Activated naive CD4-positive, alpha-beta T cell treated with anti-CD3 and anti-CD28 coated beads, Interleukin-2, amount 10 ng/mL, durations not matched to agents 7 days and 5 days (primary cell): ENCODE measurements around the gene PIK3AP1.
A peak's percentile ranks its signal among the peaks of the same experiment; 100 is the strongest.
"Not testable (repeated sequence)": the region's sequence is repeated elsewhere in the genome, so short reads cannot be mapped to it uniquely, and the experiment has no call there.

Source experiments
- CTCF ChIA-PET: fragments of 350-600 bp; sonication (Branson Sonifier 250); formaldehyde crosslinking; loops from one replicate; lab custom pipeline; 2021; ENCODE audit warnings: antibody characterized with exemption; lab: Charles Lee
- DNase-seq: peaks from one replicate; pipeline ENCODE4 v3.0.0-alpha.2; 2020
- H3K27ac Mint-ChIP-seq: one replicate; pipeline ENCODE4 v1.8.0; 2021; ENCODE audit warnings: mild to moderate bottlenecking, moderate library complexity, mixed read lengths
- H3K27me3 Mint-ChIP-seq: one replicate; pipeline ENCODE4 v1.8.0; 2021; ENCODE audit warnings: mild to moderate bottlenecking, mixed read lengths
- H3K36me3 Mint-ChIP-seq: one replicate; pipeline ENCODE4 v1.8.0; 2021; ENCODE audit warnings: mixed read lengths
- H3K4me1 Mint-ChIP-seq: one replicate; pipeline ENCODE4 v1.8.0; 2021; ENCODE audit warnings: mixed read lengths
- H3K4me3 Mint-ChIP-seq: one replicate; pipeline ENCODE4 v1.8.0; 2021; ENCODE audit warnings: mild to moderate bottlenecking, moderate library complexity, mixed read lengths
- H3K9me3 Mint-ChIP-seq: one replicate; pipeline ENCODE4 v1.8.0; 2021; ENCODE audit warnings: mixed read lengths

The PIK3AP1 gene

GRCh38 chr10:96579133-96579532, 141.2 kb downstream of the PIK3AP1 start:
- CTCF ChIA-PET, result no interaction called here
- Mint-ChIP-seq H3K27ac (no peak overlapping the region), H3K4me1 (peaks cover 29% of the 10 kb centered on the region), H3K36me3 (peaks cover 33% of the 10 kb centered on the region), H3K4me3 (no peak overlapping the region), H3K9me3 (no peaks in the 10 kb centered on the region), H3K27me3 (no peaks in the 10 kb centered on the region)
- DNase-seq, result no peak

- Mint-ChIP-seq H3K9me3 (no peaks in the 10 kb centered on the region), H3K36me3 (peaks cover 34% of the 10 kb centered on the region), H3K4me3 (no peak overlapping the region), H3K27me3 (no peaks in the 10 kb centered on the region), H3K27ac (no peak overlapping the region), H3K4me1 (peaks cover 29% of the 10 kb centered on the region)
- no peak for DNase-seq
- CTCF ChIA-PET, result no interaction called here
Measured at GRCh38 chr10:96578633-96579032, 141.7 kb downstream of the PIK3AP1 start.

GRCh38 chr10:96578022-96578421, 142.3 kb downstream of the PIK3AP1 start:
- H3K4me3 Mint-ChIP-seq, result no peak overlapping the region
- DNase-seq, result no peak
- CTCF ChIA-PET, result no interaction called here
- peaks cover 27% of the 10 kb centered on the region for H3K4me1 Mint-ChIP-seq
- H3K9me3 Mint-ChIP-seq, result no peaks in the 10 kb centered on the region
- H3K27ac Mint-ChIP-seq, result no peak overlapping the region
- H3K27me3 Mint-ChIP-seq, result no peaks in the 10 kb centered on the region
- H3K36me3 Mint-ChIP-seq, result peaks cover 36% of the 10 kb centered on the region

DNA sequence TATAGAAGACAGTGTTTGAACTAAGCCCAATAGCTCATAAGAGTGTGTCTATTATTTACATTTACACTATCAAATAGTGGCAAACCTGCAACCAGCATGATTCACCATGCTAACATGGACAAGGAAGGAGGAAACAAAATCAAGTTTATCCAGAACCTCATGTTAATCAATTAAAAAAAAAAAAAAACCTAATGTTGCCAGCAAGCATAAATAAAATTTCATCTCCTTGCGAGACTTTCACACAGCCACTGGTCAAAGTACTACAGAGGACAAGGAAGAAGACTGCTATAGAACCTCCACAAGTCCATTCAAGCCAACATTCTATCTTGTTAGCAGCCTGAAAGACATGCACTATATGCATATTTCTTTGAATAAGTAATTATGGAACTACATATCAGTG, 143.2 kb downstream of the PIK3AP1 start:
- no peak for DNase-seq
- Mint-ChIP-seq H3K4me1 (peaks cover 29% of the 10 kb centered on the region), H3K9me3 (no peaks in the 10 kb centered on the region), H3K36me3 (peaks cover 39% of the 10 kb centered on the region), H3K4me3 (no peak overlapping the region), H3K27ac (no peak overlapping the region), H3K27me3 (no peaks in the 10 kb centered on the region)
- CTCF ChIA-PET, result no interaction called here

DNA sequence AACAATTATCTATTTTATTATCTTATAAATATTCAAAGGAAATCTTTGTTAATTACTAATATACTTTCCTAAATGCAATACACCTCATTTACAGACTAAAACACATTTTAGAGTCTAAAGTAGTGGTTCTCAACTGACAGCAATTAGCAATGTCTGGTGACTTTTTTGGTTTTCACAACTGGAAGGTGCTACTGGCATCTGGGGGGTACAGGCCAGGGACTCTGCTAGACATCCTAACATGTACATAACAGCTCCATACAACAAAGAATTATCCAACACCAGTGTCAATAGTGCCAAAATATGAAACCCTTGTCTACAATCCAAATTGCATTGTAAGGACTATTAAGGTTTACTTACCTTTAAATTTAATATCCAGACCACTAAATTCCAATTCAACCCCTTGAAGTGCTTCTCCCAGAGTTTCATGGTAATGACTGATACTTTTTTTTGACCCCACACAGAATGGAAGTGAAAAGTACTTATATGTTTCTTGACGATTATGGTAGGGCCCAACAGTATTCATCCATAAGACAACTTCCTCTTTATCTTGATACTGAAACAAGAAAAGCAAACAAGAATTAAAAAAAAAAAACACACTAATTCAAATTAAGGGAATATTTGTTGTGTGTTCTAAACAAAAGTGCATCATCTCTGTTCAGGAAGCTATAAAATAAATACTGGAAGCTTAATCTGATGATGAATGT, 143.9 kb downstream of the PIK3AP1 start:
- CTCF ChIA-PET, result no interaction called here
- peaks cover 42% of the 10 kb centered on the region for H3K36me3 Mint-ChIP-seq
- H3K4me3 Mint-ChIP-seq, result no peak overlapping the region
- no peaks in the 10 kb centered on the region for H3K9me3 Mint-ChIP-seq
- DNase-seq, result no peak
- H3K4me1 Mint-ChIP-seq, result peaks cover 26% of the 10 kb centered on the region
- no peaks in the 10 kb centered on the region for H3K27me3 Mint-ChIP-seq
- H3K27ac Mint-ChIP-seq, result no peak overlapping the region

DNA sequence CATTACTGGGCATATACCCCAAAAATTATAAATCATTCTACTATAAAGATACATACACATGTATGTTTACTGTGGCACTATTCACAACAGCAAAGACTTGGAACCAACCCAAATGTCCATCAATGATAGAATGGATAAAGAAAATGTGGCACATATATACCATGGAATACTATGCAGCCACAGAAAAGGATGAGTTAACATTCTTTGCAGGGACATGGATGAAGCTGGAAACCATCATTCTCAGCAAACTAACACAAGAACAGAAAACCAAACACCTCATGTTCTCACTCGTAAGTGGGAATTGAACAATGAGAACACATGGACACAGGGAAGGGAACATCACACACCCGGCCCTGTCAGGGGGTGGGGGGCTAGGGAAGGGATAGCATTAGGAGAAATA, 145.8 kb downstream of the PIK3AP1 start:
- H3K4me3 Mint-ChIP-seq, H3K9me3 Mint-ChIP-seq, DNase-seq, H3K27me3 Mint-ChIP-seq, CTCF ChIA-PET: not testable (repeated sequence)
- peaks cover 37% of the 10 kb centered on the region for H3K36me3 Mint-ChIP-seq
- H3K4me1 Mint-ChIP-seq, result peaks cover 17% of the 10 kb centered on the region
- H3K27ac Mint-ChIP-seq, result peak overlapping the region; percentile 11

GRCh38 chr10:96573036-96573435, 147.3 kb downstream of the PIK3AP1 start:
- peaks cover 21% of the 10 kb centered on the region for H3K4me1 Mint-ChIP-seq
- H3K27me3 Mint-ChIP-seq, result no peaks in the 10 kb centered on the region
- CTCF ChIA-PET, result interaction anchor here (0.7 kb wide), 1 partner anchor 20 kb away, joined by 3 read pairs; no protein-coding TSS in a partner anchor
- H3K27ac Mint-ChIP-seq, result no peak overlapping the region
- no peaks in the 10 kb centered on the region for H3K9me3 Mint-ChIP-seq
- no peak for DNase-seq
- H3K4me3 Mint-ChIP-seq, result no peak overlapping the region
- H3K36me3 Mint-ChIP-seq, result peaks cover 37% of the 10 kb centered on the region

DNA sequence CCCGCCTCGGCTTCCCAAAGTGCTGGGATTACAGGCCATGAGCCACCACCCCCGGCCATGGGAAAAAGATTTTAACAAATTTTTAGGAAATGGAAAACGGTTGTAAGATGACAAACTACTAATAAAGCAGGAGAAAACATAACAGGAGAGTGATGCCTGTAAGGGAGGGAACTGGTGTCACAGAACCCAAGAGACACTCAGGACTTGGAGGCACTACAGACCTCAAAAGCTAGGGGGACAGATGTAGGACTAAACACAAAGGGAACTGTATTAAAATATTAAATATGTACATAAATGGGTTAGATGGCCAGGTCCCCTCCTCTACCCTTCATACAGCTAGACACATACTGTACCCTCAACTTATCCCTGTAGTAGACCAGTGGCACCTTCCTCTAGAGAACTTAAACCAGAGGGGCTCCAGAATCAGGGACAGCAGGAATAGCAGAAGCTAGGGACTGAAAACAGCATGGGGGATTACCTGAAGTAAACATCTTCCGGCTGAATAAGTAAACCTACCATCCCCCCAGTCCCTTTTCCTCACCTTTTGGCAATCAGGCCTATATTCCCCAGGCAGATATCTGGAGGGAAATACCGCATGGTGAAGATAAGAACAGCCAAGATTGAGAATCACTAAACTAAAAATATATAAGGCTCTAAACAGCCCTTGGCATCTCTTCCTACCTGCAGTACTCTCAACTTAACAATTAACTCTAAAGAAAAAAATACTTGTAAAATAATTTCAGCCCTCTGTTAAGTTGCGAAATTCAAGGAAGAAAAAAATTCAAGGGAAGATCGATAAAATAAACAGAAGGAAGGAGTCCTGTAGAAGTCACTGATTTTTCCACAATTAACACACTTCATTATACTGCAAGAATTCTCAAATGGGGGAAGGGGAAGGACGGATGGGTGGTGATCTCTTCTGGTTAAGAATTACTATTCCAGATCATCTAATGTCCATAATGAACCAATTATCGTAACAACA, 149.0 kb downstream of the PIK3AP1 start:
- CTCF ChIA-PET, result no interaction called here
- Mint-ChIP-seq H3K36me3 (peaks cover 41% of the 10 kb centered on the region), H3K27ac (no peak overlapping the region), H3K9me3 (no peaks in the 10 kb centered on the region), H3K27me3 (no peaks in the 10 kb centered on the region), H3K4me3 (no peak overlapping the region), H3K4me1 (peaks cover 29% of the 10 kb centered on the region)
- no peak for DNase-seq

DNA sequence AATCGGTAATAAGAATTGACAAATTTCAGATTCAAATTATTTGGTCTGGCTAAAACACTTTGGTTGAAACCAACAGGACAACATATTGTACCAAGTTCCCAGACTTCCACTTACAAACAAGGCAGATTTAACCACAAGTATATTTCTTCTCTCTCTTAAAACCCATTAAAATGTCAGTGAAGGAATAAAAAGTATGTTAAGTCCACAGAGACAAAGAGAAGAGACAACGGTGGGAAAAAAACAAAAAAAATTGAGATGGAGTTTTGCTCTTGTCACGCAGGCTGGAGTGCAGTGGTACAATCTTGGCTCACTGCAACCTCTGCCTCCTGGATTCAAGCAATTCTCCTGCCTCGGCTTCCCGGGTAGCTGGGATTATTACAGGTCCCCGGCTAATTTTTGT, 149.8 kb downstream of the PIK3AP1 start:
- Mint-ChIP-seq H3K27ac (no peak overlapping the region), H3K36me3 (peaks cover 39% of the 10 kb centered on the region), H3K4me1 (peaks cover 34% of the 10 kb centered on the region), H3K9me3 (no peaks in the 10 kb centered on the region), H3K27me3 (no peaks in the 10 kb centered on the region), H3K4me3 (no peak overlapping the region)
- no peak for DNase-seq
- CTCF ChIA-PET, result no interaction called here

DNA sequence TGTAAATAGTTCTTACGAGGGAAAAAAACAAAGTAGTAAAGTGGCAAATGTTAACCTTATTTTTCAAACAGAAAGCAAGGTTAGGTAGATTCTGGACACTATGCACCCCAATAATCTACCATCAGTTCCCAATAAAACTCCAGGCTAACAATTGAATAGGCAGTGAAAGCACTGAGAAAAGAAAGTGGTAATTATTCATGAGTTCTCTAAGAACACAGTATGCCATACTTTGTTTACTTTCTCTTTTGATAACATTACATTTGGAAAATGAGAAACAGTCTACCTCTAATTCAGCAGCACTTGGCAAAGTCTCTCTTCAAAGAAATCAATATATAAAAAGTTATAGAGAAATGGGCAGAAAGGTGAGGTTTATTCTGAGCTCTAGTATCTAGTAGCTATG, 151.9 kb downstream of the PIK3AP1 start:
- no peak overlapping the region for H3K4me3 Mint-ChIP-seq
- H3K27ac Mint-ChIP-seq, result no peak overlapping the region
- H3K36me3 Mint-ChIP-seq, result peaks cover 29% of the 10 kb centered on the region

GRCh38 chr10:96565774-96566173, 154.5 kb downstream of the PIK3AP1 start:
- CTCF ChIA-PET, result interaction anchor here (0.6 kb wide), 1 partner anchor 848 kb away, joined by 3 read pairs; no protein-coding TSS in a partner anchor
- no peak for DNase-seq
- peaks cover 24% of the 10 kb centered on the region for H3K36me3 Mint-ChIP-seq
- peaks cover 20% of the 10 kb centered on the region for H3K4me1 Mint-ChIP-seq
- no peaks in the 10 kb centered on the region for H3K9me3 Mint-ChIP-seq
- H3K27ac Mint-ChIP-seq, result no peak overlapping the region
- no peaks in the 10 kb centered on the region for H3K27me3 Mint-ChIP-seq
- H3K4me3 Mint-ChIP-seq, result no peak overlapping the region

More for the DNA sequence above, 151.9 kb downstream of the PIK3AP1 start:
- DNase-seq, result no peak
- CTCF ChIA-PET, result no interaction called here
- Mint-ChIP-seq H3K4me1 (peaks cover 27% of the 10 kb centered on the region), H3K27me3 (no peaks in the 10 kb centered on the region), H3K9me3 (no peaks in the 10 kb centered on the region)

DNA sequence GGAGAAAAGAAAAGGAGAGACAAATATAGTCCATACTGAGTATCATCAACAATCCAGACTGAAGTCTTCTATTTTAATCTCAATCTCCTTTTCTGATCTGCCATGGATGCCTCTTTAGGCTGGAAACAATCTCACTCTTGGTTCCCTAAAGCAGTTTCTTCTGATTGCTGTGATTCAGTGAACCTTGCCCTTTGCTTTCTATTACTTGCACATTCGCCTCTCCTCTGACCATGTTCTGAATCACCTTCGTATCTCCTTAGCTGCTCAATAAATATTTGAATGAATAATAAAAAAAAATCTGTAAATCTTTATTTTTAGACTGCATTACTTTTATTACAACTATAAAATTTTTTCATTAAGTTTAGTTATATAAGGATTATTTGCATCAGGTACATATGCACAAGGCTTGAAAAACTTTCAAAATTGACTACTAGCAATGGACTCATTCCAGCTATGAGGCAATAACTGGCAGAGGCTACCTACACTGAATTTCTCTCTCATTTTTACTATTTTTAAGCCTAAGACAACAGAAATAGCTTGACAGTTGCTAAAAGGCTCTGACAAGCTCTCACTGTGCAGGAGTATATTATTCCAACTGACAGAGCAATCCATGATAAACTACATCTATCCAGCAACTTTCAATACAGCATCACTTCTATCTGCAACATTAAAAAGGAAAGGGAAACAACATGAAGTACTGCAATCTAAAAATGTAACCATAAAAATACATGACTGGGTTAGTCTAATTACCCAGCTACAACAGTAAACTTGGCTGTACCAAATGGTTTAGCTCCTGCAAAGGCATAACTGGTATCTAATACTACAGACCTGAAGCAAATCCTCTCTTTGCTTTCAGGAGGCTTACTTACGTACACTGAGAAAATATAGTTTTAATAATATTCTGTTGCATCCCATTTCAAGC, 159.1 kb downstream of the PIK3AP1 start:
- CTCF ChIA-PET, result interaction anchor here (1.2 kb wide), 1 partner anchor 11 kb away, joined by 4 read pairs; no protein-coding TSS in a partner anchor
- Mint-ChIP-seq H3K27me3 (no peaks in the 10 kb centered on the region), H3K36me3 (peaks cover 30% of the 10 kb centered on the region), H3K4me1 (peaks cover 5% of the 10 kb centered on the region), H3K9me3 (no peaks in the 10 kb centered on the region), H3K4me3 (no peak overlapping the region), H3K27ac (no peak overlapping the region)
- no peak for DNase-seq

- DNase-seq, result no peak
- H3K4me3 Mint-ChIP-seq, result no peak overlapping the region
- CTCF ChIA-PET, result no interaction called here
- no peak overlapping the region for H3K27ac Mint-ChIP-seq
- peaks cover 30% of the 10 kb centered on the region for H3K36me3 Mint-ChIP-seq
- no peaks in the 10 kb centered on the region for H3K4me1 Mint-ChIP-seq
- no peaks in the 10 kb centered on the region for H3K9me3 Mint-ChIP-seq
- H3K27me3 Mint-ChIP-seq, result no peaks in the 10 kb centered on the region
Measured at GRCh38 chr10:96560489-96560888, 159.8 kb downstream of the PIK3AP1 start.

DNA sequence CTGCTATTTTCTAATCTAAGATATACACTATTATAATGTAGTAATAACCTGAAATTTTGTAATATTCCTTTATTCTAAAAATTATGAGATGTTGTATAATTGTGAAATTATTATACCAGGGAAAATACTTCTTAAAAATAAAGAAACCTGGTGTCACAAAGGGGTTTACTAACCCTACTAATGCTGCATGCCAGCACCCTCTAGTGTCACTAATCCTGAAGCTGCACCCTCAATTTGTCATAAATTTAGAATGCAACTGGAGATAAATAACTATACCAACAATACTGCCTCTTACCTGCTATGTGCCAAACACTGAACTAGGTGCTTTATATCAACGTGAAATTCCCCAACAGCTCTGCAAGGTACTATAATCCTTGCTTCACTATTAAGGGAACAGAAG, 164.3 kb downstream of the PIK3AP1 start:
- no peaks in the 10 kb centered on the region for H3K4me1 Mint-ChIP-seq
- CTCF ChIA-PET, result interaction anchor here (1.4 to 2.2 kb wide), 2 partner anchors 42 to 181 kb away, joined by 4 to 8 read pairs; partner anchors contain the start of gene TLL2

More for the DNA sequence above, 164.3 kb downstream of the PIK3AP1 start:
- peak; percentile 24 for DNase-seq
- Mint-ChIP-seq H3K27ac (no peak overlapping the region), H3K4me3 (no peak overlapping the region), H3K9me3 (no peaks in the 10 kb centered on the region), H3K36me3 (peaks cover 22% of the 10 kb centered on the region), H3K27me3 (no peaks in the 10 kb centered on the region)
